Mucosa of descending colon (tissue), 3 donors: ENCODE data around the gene LILRB5. TPM values are rescaled to one million over a fixed set of nuclear protein-coding genes. Genes with fewer than 3 reads are reported as not detected.
A peak's percentile ranks its signal among the peaks of the same experiment; 100 is the strongest.
"Not testable (repeated sequence)": the region's sequence is repeated elsewhere in the genome, so short reads cannot be mapped to it uniquely, and the experiment has no call there.

Experiments
- ATAC-seq: fragments of 200-7000 bp; cut with Tn5 transposase; one replicate; pipeline ENCODE4 v1.9.1; 2020; ENCODE audit warnings: mild to moderate bottlenecking, moderate library complexity
- DNase-seq, 3 donors: peaks; one replicate each; pipeline ENCODE4 v3.0.0-alpha.2; 2020
- H3K36me3 ChIP-seq: fragments of 200-600 bp; one replicate; pipeline ENCODE4 v1.8.0; 2021; ENCODE audit warnings: low read depth, mild to moderate bottlenecking
- H3K4me1 ChIP-seq: fragments of 200-600 bp; one replicate; pipeline ENCODE4 v1.8.0; 2021; ENCODE audit warnings: low read depth, mild to moderate bottlenecking
- H3K4me3 ChIP-seq: fragments of 200-600 bp; one replicate; pipeline ENCODE4 v1.8.0; 2021; ENCODE audit warnings: mild to moderate bottlenecking
- H3K9me3 ChIP-seq: fragments of 200-600 bp; one replicate; pipeline ENCODE4 v1.8.0; 2021; ENCODE audit warnings: mild to moderate bottlenecking
- intact Hi-C, 2 donors: fragments of 100-400 bp; cut with DNase I in 1 of 2; cut with micrococcal nuclease in 1 of 2; formaldehyde crosslinking; loops; one replicate each; pipeline versions ENCODE4 v1.11.0 to v1.11.1; 2022; cut with DNase I, micrococcal nuclease
- total RNA-seq, 3 donors: library from RNA; stranded (reverse); fragmentation: NEBNext Ultra II Directional in 2 of 3; extraction: Animal tissue kit (Norgen Biotek cat#: 25700) in 2 of 3; gene quantifications; one replicate each; pipeline versions ENCODE4 v1.2.1 to v1.2.4, GENCODE V29; 2021 to 2023
- TF ChIP-seq, protein P1 (sequence below): fragments of 200-600 bp; IDR thresholded peaks from one replicate; pipeline ENCODE4 v1.8.0; 2022; ENCODE audit warnings: antibody characterized with exemption, mild to moderate bottlenecking
- donor health status: DM: no; HTN: no; CAD: no; lungs with moderate emphysema.
- donor health status: DM: no; HTN: no; CAD: no.
- donor health status: DM: no; HTN: yes; CAD: no.

Gene LILRB5
- total RNA-seq, 3 donors from 2014 or later: 5.4 to 17.5 (median 12.2) TPM

DNA sequence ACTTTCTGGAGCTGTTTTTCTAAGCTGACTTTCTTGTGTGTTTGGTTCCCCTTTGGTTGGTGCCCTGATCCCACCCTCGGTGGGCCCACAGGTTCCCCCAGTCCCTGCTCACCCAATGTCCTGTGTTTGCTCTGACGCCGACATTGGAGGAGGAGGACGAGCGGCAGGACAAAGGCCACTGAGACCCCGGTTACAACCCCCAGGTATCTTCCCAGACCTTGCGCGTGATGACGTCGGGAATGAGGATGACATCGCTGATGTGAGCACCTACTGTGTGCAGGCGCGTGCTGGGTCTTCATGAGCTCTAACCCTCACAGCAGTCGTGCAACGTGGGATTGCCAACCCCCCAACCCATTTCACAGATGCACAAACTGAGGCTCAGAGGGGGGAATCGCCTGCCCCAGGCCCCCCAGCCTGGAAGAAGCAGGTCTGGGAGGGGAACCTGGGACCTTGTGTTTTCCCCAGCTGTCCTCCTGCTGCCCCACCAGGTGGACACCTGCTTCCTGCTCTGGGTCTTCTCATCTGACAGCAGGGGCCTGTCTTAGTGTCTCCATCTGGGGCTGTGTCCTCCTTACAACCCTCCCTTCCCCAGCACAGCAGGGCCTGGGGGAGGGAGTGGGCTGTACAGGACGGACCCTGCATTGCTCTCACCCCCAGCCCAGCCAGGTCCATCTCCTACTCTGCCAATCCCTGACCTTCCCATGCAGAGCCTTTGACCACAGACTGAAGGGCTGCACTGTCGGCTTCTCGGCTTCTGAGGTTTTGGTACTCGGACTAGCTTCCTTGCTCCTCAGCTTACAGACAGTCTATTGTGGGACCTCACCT lies 9.8 kb downstream of the LILRB5 start:
- no peak overlapping the region for H3K4me3 ChIP-seq
- ATAC-seq (peak; percentile 17), DNase-seq (no peak)
- no peaks in the 10 kb centered on the region for H3K4me1 ChIP-seq
- intact Hi-C loops: no loop called here
- no peaks in the 10 kb centered on the region for H3K9me3 ChIP-seq
- no peaks in the 10 kb centered on the region for H3K36me3 ChIP-seq
- TF ChIP-seq, protein P1, sequence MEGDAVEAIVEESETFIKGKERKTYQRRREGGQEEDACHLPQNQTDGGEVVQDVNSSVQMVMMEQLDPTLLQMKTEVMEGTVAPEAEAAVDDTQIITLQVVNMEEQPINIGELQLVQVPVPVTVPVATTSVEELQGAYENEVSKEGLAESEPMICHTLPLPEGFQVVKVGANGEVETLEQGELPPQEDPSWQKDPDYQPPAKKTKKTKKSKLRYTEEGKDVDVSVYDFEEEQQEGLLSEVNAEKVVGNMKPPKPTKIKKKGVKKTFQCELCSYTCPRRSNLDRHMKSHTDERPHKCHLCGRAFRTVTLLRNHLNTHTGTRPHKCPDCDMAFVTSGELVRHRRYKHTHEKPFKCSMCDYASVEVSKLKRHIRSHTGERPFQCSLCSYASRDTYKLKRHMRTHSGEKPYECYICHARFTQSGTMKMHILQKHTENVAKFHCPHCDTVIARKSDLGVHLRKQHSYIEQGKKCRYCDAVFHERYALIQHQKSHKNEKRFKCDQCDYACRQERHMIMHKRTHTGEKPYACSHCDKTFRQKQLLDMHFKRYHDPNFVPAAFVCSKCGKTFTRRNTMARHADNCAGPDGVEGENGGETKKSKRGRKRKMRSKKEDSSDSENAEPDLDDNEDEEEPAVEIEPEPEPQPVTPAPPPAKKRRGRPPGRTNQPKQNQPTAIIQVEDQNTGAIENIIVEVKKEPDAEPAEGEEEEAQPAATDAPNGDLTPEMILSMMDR: no peak

DNA sequence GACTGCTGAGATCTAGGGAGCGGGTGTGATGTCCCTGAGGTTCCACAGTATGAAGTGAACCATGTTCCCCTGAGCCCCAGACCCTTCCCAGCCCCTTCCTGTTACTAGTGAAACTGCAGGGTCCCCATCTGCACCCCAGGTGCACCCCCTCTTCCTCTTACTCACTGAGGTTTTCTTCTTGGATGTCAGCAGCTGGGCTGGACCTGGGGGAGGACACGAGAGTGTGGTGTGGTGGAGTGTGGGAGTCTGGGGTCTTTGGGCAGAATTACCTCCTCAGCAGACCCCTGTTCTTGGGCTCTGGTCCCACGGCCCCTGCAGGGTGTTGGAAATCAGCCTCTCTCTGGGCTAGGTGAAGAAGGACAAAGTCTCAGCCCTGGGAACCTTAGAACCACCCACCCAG lies 11.1 kb downstream of the LILRB5 start:
- TF ChIP-seq, protein P1: no peak
- intact Hi-C loops: no loop called here
- Histone ChIP-seq H3K4me1 (no peaks in the 10 kb centered on the region), H3K36me3 (no peaks in the 10 kb centered on the region), H3K4me3 (no peak overlapping the region), H3K9me3 (no peaks in the 10 kb centered on the region)
- DNase-seq: no peak
- ATAC-seq: no peak

DNA sequence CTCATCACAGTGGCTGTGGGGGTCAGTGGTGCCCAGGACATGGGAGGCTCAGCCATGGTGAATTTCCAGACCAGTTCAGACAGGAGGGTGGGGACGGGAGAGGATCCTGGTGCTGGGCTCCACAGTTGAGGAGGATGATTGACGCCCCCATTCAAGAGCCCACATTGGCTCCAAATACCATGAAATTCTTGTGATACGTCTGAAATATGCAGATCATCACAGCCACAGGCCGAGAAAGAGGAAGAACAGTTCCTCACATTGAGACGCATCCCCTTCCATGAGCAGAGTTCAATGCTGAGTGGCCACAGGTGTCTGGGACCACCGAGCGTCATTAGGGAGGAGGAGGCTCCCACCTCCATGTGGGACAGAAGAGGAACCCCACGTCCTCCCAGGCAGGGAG lies 13.3 kb downstream of the LILRB5 start:
- intact Hi-C loops, H3K4me1 ChIP-seq, DNase-seq, ATAC-seq, H3K4me3 ChIP-seq, H3K9me3 ChIP-seq, H3K36me3 ChIP-seq: not testable (repeated sequence)

DNA sequence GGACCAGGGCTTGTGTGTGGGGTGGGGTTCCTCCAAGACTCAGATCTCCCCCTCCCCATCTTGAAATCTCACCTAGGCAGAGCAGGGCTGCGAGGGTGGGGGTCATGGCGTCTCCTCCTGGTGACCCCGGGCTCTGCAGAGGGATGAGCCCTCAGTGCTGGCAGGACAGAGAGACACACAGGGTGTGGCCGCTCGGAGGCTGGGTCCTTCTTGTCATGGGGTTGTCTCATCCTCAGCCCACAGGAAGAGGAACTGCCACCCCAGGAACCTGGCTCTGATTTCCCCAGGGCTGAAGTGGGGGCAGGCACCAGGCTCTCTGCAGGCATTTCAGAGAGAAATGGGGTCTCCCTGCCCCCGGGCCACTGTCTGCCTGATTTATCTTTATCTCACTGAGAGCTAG lies 14.4 kb downstream of the LILRB5 start, which contains the start of gene LILRA6:
Gene LILRA6 (minus strand): TSS at position 145 of the 400 bp plus-strand sequence.
- H3K36me3 ChIP-seq, H3K9me3 ChIP-seq, H3K4me3 ChIP-seq, intact Hi-C loops, ATAC-seq, H3K4me1 ChIP-seq, DNase-seq: not testable (repeated sequence)

DNA sequence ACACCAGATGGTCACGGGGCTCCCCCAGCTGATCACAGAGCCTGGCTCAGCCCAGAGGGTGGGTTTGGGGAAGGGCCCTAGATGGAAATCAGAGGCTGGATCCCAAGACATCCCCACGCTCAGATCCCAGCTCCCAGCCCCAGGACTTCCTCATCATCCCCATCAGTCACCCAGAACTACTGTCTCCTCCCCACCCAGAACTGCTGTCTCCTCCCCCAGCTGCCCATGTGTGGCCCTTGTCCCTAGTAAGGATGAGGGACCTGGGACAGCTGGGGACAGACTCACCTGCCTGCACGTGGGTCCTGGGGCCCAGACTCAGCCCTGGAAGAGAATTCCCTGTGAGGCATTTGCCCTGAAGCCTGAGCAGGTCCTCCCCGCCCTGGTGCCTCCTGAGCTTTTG lies 14.8 kb downstream of the LILRB5 start:
- DNase-seq, ATAC-seq, H3K4me1 ChIP-seq, intact Hi-C loops, H3K9me3 ChIP-seq, H3K36me3 ChIP-seq, H3K4me3 ChIP-seq: not testable (repeated sequence)

DNA sequence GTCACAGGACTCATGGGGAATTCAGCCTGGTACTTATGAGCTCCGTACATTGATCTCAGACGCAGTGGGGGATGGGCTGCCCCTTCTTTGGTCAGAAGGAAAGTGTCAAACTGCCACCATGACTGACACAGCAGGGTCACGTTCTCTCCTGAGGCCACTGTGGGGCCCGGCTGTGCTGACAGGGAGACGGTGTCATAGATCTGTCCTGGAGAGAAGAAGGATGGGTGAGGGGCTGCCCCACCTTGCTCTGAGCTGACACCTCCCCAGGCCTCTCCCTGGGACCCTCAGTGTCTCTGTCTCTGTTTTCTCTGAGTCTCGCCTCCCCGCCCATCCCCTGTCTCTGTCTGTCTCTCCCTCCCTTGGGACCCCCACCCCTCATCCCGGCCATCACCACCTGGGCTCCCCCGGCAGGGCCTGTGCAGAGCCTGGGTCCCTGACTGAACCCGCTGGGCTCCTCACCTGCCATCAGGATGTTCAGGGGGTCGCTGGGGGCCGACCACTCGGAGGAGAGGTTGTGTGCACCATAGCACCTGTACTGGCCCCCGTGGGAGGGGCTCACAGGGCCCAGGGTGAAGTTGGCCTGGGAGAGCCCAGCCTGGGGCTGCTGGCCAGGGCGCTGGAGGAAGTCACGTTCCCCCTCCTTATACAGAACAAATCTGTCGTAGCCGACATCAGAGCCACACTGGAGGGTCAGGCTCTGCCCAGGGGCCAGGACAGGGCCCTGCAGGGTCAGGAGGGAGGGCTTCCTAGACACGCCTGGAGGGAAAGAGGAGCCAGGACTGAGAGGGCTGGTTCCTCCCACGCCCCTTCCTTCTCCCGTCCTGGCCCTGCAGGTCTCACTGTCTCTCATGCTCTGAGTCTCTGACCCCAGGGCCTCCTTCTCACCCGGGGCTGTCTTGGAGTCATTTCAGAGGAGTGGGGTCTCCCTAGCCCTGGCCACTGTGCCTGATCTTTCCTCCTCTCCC lies 16.4 kb downstream of the LILRB5 start:
- ATAC-seq, H3K4me3 ChIP-seq, intact Hi-C loops, H3K4me1 ChIP-seq, H3K36me3 ChIP-seq, DNase-seq, H3K9me3 ChIP-seq: not testable (repeated sequence)

DNA sequence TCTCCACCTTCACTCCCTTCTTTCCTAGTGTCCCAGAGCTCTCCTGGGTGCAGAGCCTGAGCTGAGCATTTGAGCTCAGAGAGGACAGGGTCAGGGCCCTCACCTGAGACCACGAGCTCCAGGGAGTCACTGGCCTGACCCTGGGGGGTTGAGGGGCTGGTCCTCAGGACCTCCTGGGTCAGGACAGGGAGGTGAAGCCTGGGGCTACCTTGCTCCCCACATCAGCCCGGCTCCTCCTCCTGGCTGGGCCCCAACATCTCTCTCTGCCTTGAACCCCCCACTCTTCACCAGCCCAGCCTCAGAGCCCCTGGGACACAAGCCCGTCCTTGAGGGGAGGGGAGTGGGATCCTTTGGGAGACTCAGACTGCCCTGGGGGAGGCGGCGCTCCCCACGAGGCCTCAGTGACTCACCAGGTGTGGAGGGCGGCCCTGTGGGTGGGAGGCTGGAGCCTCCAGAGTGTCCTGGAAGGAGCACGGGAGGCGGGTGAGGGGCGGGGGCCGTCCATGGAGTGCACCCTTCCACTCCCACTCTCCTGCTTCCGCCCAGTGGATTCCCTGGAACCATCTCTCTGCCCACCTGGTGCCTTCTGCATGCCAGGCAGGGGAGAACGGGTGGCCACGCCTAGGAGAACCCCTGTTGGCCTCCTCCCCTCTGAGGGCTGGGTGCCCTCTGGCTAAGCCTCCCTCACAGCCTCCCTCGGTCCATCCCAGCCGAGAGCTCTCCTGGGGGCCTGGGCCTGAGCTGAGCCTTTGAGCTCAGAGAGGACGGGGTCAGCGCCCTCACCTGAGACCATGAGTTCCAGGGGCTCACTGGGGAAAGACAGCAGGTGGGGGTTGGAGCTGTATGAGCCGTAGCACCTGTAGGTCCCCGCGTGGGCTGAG lies 17.3 kb downstream of the LILRB5 start:
- H3K4me3 ChIP-seq, H3K9me3 ChIP-seq, DNase-seq, intact Hi-C loops, H3K36me3 ChIP-seq, ATAC-seq, H3K4me1 ChIP-seq: not testable (repeated sequence)
